ENCODE results near the gene CCDC13.

The CCDC13 gene

GRCh38 chr3:42769477-42770131 is 3.4 kb downstream of the CCDC13 start:
- ChIA-PET CTCF (interaction anchor here (2.0 kb wide), 1 partner anchor 11 kb away, joined by 7 read pairs; no protein-coding TSS in a partner anchor), POLR2A (no interaction called here)
- TF ChIP-seq, protein P1, sequence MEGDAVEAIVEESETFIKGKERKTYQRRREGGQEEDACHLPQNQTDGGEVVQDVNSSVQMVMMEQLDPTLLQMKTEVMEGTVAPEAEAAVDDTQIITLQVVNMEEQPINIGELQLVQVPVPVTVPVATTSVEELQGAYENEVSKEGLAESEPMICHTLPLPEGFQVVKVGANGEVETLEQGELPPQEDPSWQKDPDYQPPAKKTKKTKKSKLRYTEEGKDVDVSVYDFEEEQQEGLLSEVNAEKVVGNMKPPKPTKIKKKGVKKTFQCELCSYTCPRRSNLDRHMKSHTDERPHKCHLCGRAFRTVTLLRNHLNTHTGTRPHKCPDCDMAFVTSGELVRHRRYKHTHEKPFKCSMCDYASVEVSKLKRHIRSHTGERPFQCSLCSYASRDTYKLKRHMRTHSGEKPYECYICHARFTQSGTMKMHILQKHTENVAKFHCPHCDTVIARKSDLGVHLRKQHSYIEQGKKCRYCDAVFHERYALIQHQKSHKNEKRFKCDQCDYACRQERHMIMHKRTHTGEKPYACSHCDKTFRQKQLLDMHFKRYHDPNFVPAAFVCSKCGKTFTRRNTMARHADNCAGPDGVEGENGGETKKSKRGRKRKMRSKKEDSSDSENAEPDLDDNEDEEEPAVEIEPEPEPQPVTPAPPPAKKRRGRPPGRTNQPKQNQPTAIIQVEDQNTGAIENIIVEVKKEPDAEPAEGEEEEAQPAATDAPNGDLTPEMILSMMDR (IDR thresholded peaks at IDR 0.05; ENCODE audit: insufficient read depth, low read length, missing control alignments), result no peak

DNA sequence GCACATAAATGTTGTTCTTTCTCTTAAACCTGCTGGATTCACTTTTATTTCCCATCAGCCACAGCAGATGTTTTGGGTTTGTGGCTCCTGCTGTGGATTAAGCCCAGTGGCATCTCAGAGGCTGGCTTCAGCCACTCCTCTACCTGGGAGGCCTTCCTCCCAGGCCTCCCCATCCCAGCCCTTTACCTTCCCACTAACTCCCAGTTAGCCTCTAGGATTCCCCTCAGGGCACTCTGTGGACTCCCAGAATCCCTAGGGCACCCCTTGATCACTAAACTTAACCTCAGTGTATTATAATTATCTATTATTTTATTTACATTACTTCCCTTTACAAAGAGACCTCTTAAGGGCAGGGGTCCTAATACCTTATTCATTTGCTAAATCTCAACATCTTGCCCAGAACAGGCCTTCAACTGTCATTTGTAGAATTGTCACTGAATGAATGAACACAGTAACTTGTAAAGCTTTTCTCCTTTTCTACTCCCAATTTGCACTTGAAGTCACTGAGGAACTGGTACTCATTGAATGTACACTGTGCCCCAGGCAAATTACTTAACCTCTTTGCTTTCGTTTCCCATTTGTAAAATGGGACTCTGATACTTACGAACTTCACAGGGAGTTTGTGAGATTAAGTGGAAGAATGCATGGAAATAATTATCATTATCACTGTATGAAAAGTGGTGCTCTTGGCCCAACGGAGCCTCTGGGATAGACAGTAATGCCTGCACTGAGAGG is 8.3 kb downstream of the CCDC13 start:
- ChIA-PET POLR2A (no interaction called here), CTCF (interaction anchor here (1.7 kb wide), 1 partner anchor 9 kb away, joined by 3 read pairs; no protein-coding TSS in a partner anchor)
- TF ChIP-seq, protein P1 (IDR thresholded peaks at IDR 0.05; ENCODE audit: insufficient read depth, low read length, missing control alignments), result no peak
- H3K4me3 ChIP-seq (ENCODE audit: low read depth, low read length), result no peak overlapping the region
- no peak for DNase-seq (ENCODE audit: low read depth, low spot score)

More at GRCh38 chr3:42769477-42770131, 3.4 kb downstream of the CCDC13 start:
- DNase-seq (ENCODE audit: low read depth, low spot score), result no peak
- H3K4me3 ChIP-seq (ENCODE audit: low read depth, low read length), result no peak overlapping the region

DNA sequence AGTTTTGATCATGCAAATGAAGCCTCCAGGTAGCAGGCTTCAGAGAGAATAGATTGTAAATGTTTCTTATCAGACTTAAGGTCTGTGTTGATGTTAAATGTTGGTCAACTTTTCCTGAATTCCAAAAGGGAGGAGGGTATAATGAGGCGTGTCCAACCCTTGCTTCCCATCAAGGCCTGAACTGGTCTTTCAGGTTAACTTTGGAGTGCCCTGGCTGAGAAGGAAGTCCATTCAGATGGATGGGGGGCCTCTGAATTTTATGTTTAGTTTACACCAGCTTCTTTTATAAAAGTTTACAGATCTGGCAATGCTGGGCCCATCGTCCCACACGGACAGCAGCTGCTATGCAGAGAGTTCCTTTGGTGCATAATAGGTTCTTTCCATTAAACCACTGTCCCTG is 8.9 kb downstream of the CCDC13 start:
- TF ChIP-seq, protein P1 (IDR thresholded peaks at IDR 0.05; ENCODE audit: insufficient read depth, low read length, missing control alignments), result no peak
- CTCF ChIA-PET, result interaction anchor here (1.7 kb wide), 1 partner anchor 8 kb away, joined by 3 read pairs; no protein-coding TSS in a partner anchor

GRCh38 chr3:42763021-42763420 is 10.0 kb downstream of the CCDC13 start:
- no peak for DNase-seq (ENCODE audit: low read depth, low spot score)
- ChIA-PET POLR2A (no interaction called here), CTCF (interaction anchor here (1.1 to 2.4 kb wide), 3 partner anchors 13 to 77 kb away, joined by 3 to 15 read pairs (median 5); no protein-coding TSS in a partner anchor)
- TF ChIP-seq, protein P1 (IDR thresholded peaks at IDR 0.05; ENCODE audit: insufficient read depth, low read length, missing control alignments), result no peak
- H3K4me3 ChIP-seq (ENCODE audit: low read depth, low read length), result no peak overlapping the region

More for the DNA sequence above, 8.9 kb downstream of the CCDC13 start:
- POLR2A ChIA-PET, result no interaction called here
- no peak overlapping the region for H3K4me3 ChIP-seq (ENCODE audit: low read depth, low read length)
- no peak for DNase-seq (ENCODE audit: low read depth, low spot score)

DNA sequence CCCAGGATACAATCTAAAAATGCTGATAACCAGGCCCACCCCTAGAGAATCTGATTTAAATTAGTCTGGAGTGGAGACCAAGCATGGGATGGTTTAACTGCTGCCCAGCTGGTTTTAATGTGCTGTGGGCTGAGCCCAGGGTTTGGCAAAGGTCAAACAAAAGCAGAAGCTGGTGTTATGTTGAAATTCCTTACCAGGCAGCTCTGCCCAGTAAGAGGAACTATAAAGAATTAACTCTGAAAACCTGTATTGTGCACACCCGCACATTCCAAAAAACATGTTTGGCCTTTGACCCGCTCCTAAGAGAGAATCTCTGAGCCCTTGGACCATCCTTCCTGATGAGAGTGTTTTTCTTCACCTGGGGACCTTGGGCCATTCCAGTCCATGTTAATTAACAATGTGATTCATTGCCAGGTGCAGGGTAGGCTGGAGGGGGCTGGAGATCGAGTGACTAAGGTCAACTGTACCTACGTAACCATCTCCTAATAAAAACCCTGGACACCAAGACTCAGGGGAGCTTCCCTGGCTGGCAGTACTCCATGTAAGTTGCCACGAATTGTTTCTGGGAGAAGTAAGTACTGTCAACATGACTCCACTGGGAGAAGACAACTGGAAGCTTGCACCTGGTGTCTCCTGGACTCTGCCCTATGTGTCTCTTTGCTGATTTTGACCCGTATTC is 10.9 kb downstream of the CCDC13 start:
- DNase-seq (ENCODE audit: low read depth, low spot score), result no peak
- CTCF ChIA-PET, result interaction anchor here (1.1 to 2.4 kb wide), 6 partner anchors 10 to 77 kb away, joined by 3 to 15 read pairs (median 4); no protein-coding TSS in a partner anchor
- POLR2A ChIA-PET, result no interaction called here
- H3K4me3 ChIP-seq (ENCODE audit: low read depth, low read length), result no peak overlapping the region
- TF ChIP-seq, protein P1 (IDR thresholded peaks at IDR 0.05; ENCODE audit: insufficient read depth, low read length, missing control alignments), result no peak

All from AG04449 (cell line).